ENCODE results near the gene KRT6A.

The KRT6A gene

GRCh38 chr12:52524898-52525591 is 32.0 kb upstream of the KRT6A start:
- DNase-seq (ENCODE audit: low read depth in 4 of 4, low spot score in 1 of 4): no peak

GRCh38 chr12:52524241-52524897 is 31.3 kb upstream of the KRT6A start:
- DNase-seq (ENCODE audit: low read depth in 4 of 4, low spot score in 1 of 4): no peak

GRCh38 chr12:52523824-52524223 is 30.8 kb upstream of the KRT6A start:
- DNase-seq (ENCODE audit: low read depth in 4 of 4, low spot score in 1 of 4): no peak

- DNase-seq (ENCODE audit: low read depth in 4 of 4, low spot score in 1 of 4): no peak
Measured at GRCh38 chr12:52522346-52523011, 29.4 kb upstream of the KRT6A start.

GRCh38 chr12:52521568-52522266 is 28.7 kb upstream of the KRT6A start:
- DNase-seq (ENCODE audit: low read depth in 4 of 4, low spot score in 1 of 4): no peak

GRCh38 chr12:52521175-52521567 is 28.1 kb upstream of the KRT6A start:
- no peak for DNase-seq (ENCODE audit: low read depth in 4 of 4, low spot score in 1 of 4)

- no peak for DNase-seq (ENCODE audit: low read depth in 4 of 4, low spot score in 1 of 4)
Measured at GRCh38 chr12:52519826-52520662, 27.0 kb upstream of the KRT6A start, which contains the start of gene KRT5. TSS of gene KRT5 (minus strand) at chr12:52520394. CDS start at chr12:52520296, 98 bp downstream.

GRCh38 chr12:52519387-52519703 is 26.3 kb upstream of the KRT6A start:
- no peak for DNase-seq (ENCODE audit: low read depth in 4 of 4, low spot score in 1 of 4)

GRCh38 chr12:52518574-52519386 is 25.7 kb upstream of the KRT6A start:
- no peak for DNase-seq (ENCODE audit: low read depth in 4 of 4, low spot score in 1 of 4)

- no peak for DNase-seq (ENCODE audit: low read depth in 4 of 4, low spot score in 1 of 4)
Measured at GRCh38 chr12:52517888-52518287, 24.8 kb upstream of the KRT6A start.

- no peak for DNase-seq (ENCODE audit: low read depth in 4 of 4, low spot score in 1 of 4)
Measured at GRCh38 chr12:52517005-52517835, 24.2 kb upstream of the KRT6A start.

- DNase-seq (ENCODE audit: low read depth in 4 of 4, low spot score in 1 of 4): no peak
Measured at GRCh38 chr12:52515927-52516831, 23.1 kb upstream of the KRT6A start.

- DNase-seq (ENCODE audit: low read depth in 4 of 4, low spot score in 1 of 4): no peak
Measured at GRCh38 chr12:52515319-52515646, 22.2 kb upstream of the KRT6A start.

- DNase-seq (ENCODE audit: low read depth in 4 of 4, low spot score in 1 of 4): no peak
Measured at GRCh38 chr12:52514471-52515318, 21.6 kb upstream of the KRT6A start.

- no peak for DNase-seq (ENCODE audit: low read depth in 4 of 4, low spot score in 1 of 4)
Measured at GRCh38 chr12:52513736-52514135, 20.7 kb upstream of the KRT6A start.

GRCh38 chr12:52508211-52508610 is 15.2 kb upstream of the KRT6A start:
- DNase-seq (ENCODE audit: low read depth in 4 of 4, low spot score in 1 of 4): no peak
